K562 (cell line): ENCODE results near the gene SH2D7.

Experiments used
- ATF7 ChIP-seq: fragments of 450-650 bp; IDR thresholded peaks from 2 replicates; pipeline ENCODE4 v1.7.1; 2014; ENCODE audit warnings: mild to moderate bottlenecking, moderate library complexity
- CBX2 ChIP-seq: fragments of 200-600 bp; sonication (generic); IDR thresholded peaks from one replicate; pipeline ENCODE4 v1.6.1; 2012; ENCODE audit warnings: mild to moderate bottlenecking, low read length, inconsistent platforms; ENCODE audit not compliant: insufficient read depth, poor library complexity, severe bottlenecking
- EGR1 ChIP-seq: fragments of 450-650 bp; conservative IDR thresholded peaks from 2 replicates; pipeline ENCODE4 v1.6.1; 2017; ENCODE audit warnings: mild to moderate bottlenecking
- ELF1 ChIP-seq: fragments of 200-800 bp; sonication (Bioruptor generic); IDR thresholded peaks from 2 replicates; pipeline ENCODE4 v1.6.1; 2016; ENCODE audit warnings: missing genetic modification characterization, missing compliant biosample characterization
- EZH2 ChIP-seq: IDR thresholded peaks from 2 replicates; pipeline ENCODE4 v1.6.1; 2012; ENCODE audit warnings: low read depth, mild to moderate bottlenecking, inconsistent platforms, low read length, borderline replicate concordance
- FOXJ3 ChIP-seq: sonication (generic); formaldehyde crosslinking; IDR thresholded peaks from 2 replicates; pipeline ENCODE4 v1.4.0; 2020; ENCODE audit warnings: mild to moderate bottlenecking, missing genetic modification reagents
- KLF16 ChIP-seq: IDR thresholded peaks from 2 replicates; pipeline ENCODE4 v1.6.1; 2016; ENCODE audit warnings: antibody characterized with exemption
- RNF2 ChIP-seq: sonication (generic); IDR thresholded peaks from 2 replicates; pipeline ENCODE4 v1.6.1; 2016
- SIN3B ChIP-seq: fragments of 450-650 bp; IDR thresholded peaks from 2 replicates; pipeline ENCODE4 v1.6.1; 2017; ENCODE audit warnings: low read depth, mild to moderate bottlenecking, moderate library complexity
- SMC3 ChIP-seq: conservative IDR thresholded peaks from 2 replicates; pipeline ENCODE4 v1.6.1; 2011; ENCODE audit warnings: low read depth, low read length, improper control_type of control experiment; ENCODE audit not compliant: insufficient read depth
- TEAD4 ChIP-seq, 2 experiments: sonication (generic) in 1 of 2; formaldehyde crosslinking in 1 of 2; IDR thresholded peaks; 2 replicates each; pipeline versions ENCODE4 v1.6.1 to v1.8.0; 2012 to 2022; ENCODE audit warnings: borderline replicate concordance in 1 of 2, inconsistent platforms in 1 of 2, low read length in 1 of 2, mild to moderate bottlenecking in 1 of 2, missing genetic modification reagents in 1 of 2
- ZNF146 ChIP-seq: IDR thresholded peaks from one replicate; pipeline ENCODE4 v1.6.1; 2018; ENCODE audit warnings: missing compliant biosample characterization; ENCODE audit not compliant: unreplicated experiment
- TF ChIP-seq, protein P1 (sequence below), 3 experiments: IDR thresholded peaks in 2 of 3; conservative IDR thresholded peaks in 1 of 3; 2 replicates each; pipeline ENCODE4 v1.5.1; 2011 to 2012; ENCODE audit warnings: low read length in 3 of 3, mild to moderate bottlenecking in 3 of 3, control low read depth in 2 of 3, improper control_type of control experiment in 1 of 3, inconsistent platforms in 1 of 3, low read depth in 1 of 3, mixed read lengths in 1 of 3, moderate library complexity in 1 of 3; ENCODE audit not compliant: insufficient read depth in 2 of 3
- TF ChIP-seq, protein P2 (sequence below), 2 experiments: fragments of 450-650 bp; formaldehyde crosslinking in 1 of 2; IDR thresholded peaks; 2 replicates each; pipeline versions ENCODE4 v1.4.0 to v1.6.1; 2014 to 2020; ENCODE audit warnings: mild to moderate bottlenecking in 2 of 2, borderline replicate concordance in 1 of 2, low read depth in 1 of 2

- TF ChIP-seq ZNF146 (CRISPR knock-in tag) (no peak), RNF2 (no peak), KLF16 (no peak), ELF1 (no peak), EGR1 (no peak), SIN3B (no peak), SMC3 (no peak), FOXJ3 (CRISPR knock-in tag) (no peak), ATF7 (no peak), EZH2 (no peak), TEAD4 (IDR thresholded peaks at IDR 0.05; ENCODE audit: low read length) (no peak), TEAD4 (CRISPR knock-in tag; IDR thresholded peaks at IDR 0.05; ENCODE audit: borderline replicate concordance) (no peak), CBX2 (no peak)
- TF ChIP-seq, protein P1, sequence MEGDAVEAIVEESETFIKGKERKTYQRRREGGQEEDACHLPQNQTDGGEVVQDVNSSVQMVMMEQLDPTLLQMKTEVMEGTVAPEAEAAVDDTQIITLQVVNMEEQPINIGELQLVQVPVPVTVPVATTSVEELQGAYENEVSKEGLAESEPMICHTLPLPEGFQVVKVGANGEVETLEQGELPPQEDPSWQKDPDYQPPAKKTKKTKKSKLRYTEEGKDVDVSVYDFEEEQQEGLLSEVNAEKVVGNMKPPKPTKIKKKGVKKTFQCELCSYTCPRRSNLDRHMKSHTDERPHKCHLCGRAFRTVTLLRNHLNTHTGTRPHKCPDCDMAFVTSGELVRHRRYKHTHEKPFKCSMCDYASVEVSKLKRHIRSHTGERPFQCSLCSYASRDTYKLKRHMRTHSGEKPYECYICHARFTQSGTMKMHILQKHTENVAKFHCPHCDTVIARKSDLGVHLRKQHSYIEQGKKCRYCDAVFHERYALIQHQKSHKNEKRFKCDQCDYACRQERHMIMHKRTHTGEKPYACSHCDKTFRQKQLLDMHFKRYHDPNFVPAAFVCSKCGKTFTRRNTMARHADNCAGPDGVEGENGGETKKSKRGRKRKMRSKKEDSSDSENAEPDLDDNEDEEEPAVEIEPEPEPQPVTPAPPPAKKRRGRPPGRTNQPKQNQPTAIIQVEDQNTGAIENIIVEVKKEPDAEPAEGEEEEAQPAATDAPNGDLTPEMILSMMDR (IDR thresholded peaks at IDR 0.05 in 2 of 3, conservative IDR thresholded peaks at IDR 0.05 in 1 of 3; ENCODE audit: insufficient read depth in 2 of 3, low read depth in 1 of 3, low read length in 3 of 3): no peak
- TF ChIP-seq, protein P2, sequence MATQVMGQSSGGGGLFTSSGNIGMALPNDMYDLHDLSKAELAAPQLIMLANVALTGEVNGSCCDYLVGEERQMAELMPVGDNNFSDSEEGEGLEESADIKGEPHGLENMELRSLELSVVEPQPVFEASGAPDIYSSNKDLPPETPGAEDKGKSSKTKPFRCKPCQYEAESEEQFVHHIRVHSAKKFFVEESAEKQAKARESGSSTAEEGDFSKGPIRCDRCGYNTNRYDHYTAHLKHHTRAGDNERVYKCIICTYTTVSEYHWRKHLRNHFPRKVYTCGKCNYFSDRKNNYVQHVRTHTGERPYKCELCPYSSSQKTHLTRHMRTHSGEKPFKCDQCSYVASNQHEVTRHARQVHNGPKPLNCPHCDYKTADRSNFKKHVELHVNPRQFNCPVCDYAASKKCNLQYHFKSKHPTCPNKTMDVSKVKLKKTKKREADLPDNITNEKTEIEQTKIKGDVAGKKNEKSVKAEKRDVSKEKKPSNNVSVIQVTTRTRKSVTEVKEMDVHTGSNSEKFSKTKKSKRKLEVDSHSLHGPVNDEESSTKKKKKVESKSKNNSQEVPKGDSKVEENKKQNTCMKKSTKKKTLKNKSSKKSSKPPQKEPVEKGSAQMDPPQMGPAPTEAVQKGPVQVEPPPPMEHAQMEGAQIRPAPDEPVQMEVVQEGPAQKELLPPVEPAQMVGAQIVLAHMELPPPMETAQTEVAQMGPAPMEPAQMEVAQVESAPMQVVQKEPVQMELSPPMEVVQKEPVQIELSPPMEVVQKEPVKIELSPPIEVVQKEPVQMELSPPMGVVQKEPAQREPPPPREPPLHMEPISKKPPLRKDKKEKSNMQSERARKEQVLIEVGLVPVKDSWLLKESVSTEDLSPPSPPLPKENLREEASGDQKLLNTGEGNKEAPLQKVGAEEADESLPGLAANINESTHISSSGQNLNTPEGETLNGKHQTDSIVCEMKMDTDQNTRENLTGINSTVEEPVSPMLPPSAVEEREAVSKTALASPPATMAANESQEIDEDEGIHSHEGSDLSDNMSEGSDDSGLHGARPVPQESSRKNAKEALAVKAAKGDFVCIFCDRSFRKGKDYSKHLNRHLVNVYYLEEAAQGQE (IDR thresholded peaks at IDR 0.05; ENCODE audit: borderline replicate concordance): no peak
- TF ChIP-seq, protein P2 (CRISPR knock-in tag; IDR thresholded peaks at IDR 0.05; ENCODE audit: low read depth): no peak
Observed at GRCh38 chr15:78142332-78142731, 50.0 kb downstream of the SH2D7 start.
